HCT116 (cell line): ENCODE data around the gene LMBR1. TPM values are rescaled to one million over a fixed set of nuclear protein-coding genes. Genes with fewer than 3 reads are reported as not detected.
"Not testable (repeated sequence)": the region's sequence is repeated elsewhere in the genome, so short reads cannot be mapped to it uniquely, and the experiment has no call there.

Experiments used
- ATAC-seq: fragments of 200-7000 bp; cut with Tn5 transposase; 2 replicates; pipeline ENCODE4 v1.9.1; 2020; ENCODE audit warnings: mild to moderate bottlenecking, moderate library complexity
- BruUV-seq: library from RNA; stranded (reverse); fragments of 400-500 nt; replicated peaks from 2 replicates; lab custom pipeline; 2021; lab: Mats Ljungman, UMichigan
- CTCF ChIA-PET: fragments of 300-600 bp; sonication (Branson Sonifier 250); formaldehyde crosslinking; loops from one replicate; lab custom pipeline; 2021; ENCODE audit warnings: antibody characterized with exemption; lab: Charles Lee
- POLR2A ChIA-PET: fragments of 300-600, 350-600 bp; sonication (Branson Sonifier 250); formaldehyde crosslinking; loops from one replicate; lab custom pipeline; 2021; ENCODE audit warnings: antibody characterized with exemption; lab: Charles Lee
- RAD21 ChIA-PET, 2 experiments: fragments of 300-600 bp; sonication (Branson Sonifier 250); formaldehyde crosslinking; loops; one replicate each; lab custom pipeline; 2023; ENCODE audit warnings: low total read pairs in 2 of 2; ENCODE audit not compliant: uncharacterized antibody in 2 of 2, unreplicated experiment in 2 of 2, low non-redundant PET in 1 of 2; lab: Charles Lee
- DNase-seq: peaks from one replicate; pipeline ENCODE4 v3.0.0-alpha.2; 2010; ENCODE audit warnings: low read depth, low spot score
- H2AFZ ChIP-seq: fragments of 200-600 bp; shearing (Covaris generic), sonication (generic); 2 replicates; pipeline ENCODE4 v1.6.1; 2017; ENCODE audit warnings: low read depth, mixed run types, mixed read lengths, antibody characterized with exemption, low read length; ENCODE audit not compliant: poor library complexity, severe bottlenecking
- H3K27ac ChIP-seq: 2 replicates; pipeline ENCODE4 v1.5.1; 2012; ENCODE audit warnings: low read depth, low read length
- H3K27me3 ChIP-seq: fragments of 200-600 bp; sonication (generic); 2 replicates; pipeline ENCODE4 v1.6.1; 2016; ENCODE audit warnings: mixed run types, low read length, mixed read lengths; ENCODE audit not compliant: insufficient read depth
- H3K36me3 ChIP-seq, 2 experiments: fragments of 200-500 bp in 1 of 2; fragments of 200-600 bp in 1 of 2; sonication (Bioruptor generic) in 1 of 2; sonication (generic) in 1 of 2; 2 replicates each; pipeline versions ENCODE4 v1.5.1 to v1.6.1; 2014 to 2016; ENCODE audit warnings: low read length in 2 of 2, inconsistent platforms in 1 of 2, mixed read lengths in 1 of 2, mixed run types in 1 of 2; ENCODE audit not compliant: insufficient read depth in 2 of 2, control insufficient read depth in 1 of 2
- H3K4me1 ChIP-seq, 2 experiments: fragments of 200-600 bp in 1 of 2; sonication (generic) in 1 of 2; 2 replicates each; pipeline versions ENCODE4 v1.5.1 to v1.6.1; 2012 to 2017; ENCODE audit warnings: low read length in 2 of 2, inconsistent platforms in 1 of 2, mild to moderate bottlenecking in 1 of 2, mixed read lengths in 1 of 2, mixed run types in 1 of 2, moderate library complexity in 1 of 2; ENCODE audit not compliant: insufficient read depth in 2 of 2, control insufficient read depth in 1 of 2
- H3K4me2 ChIP-seq: fragments of 200-600 bp; sonication (generic); 2 replicates; pipeline ENCODE4 v1.6.1; 2017; ENCODE audit warnings: mixed run types, low read length, mixed read lengths
- H3K4me3 ChIP-seq, 2 experiments: fragments of 200-600 bp in 1 of 2; sonication (generic) in 1 of 2; replicated peaks in 1 of 2; 2 replicates each; pipeline ENCODE4 v1.5.1; 2011 to 2016; ENCODE audit warnings: low read length in 2 of 2, control low read depth in 1 of 2, low read depth in 1 of 2, mild to moderate bottlenecking in 1 of 2, mixed read lengths in 1 of 2, mixed run types in 1 of 2
- H3K79me2 ChIP-seq: fragments of 200-600 bp; sonication (generic); 2 replicates; pipeline ENCODE4 v1.6.1; 2017; ENCODE audit warnings: mild to moderate bottlenecking, mixed run types, low read length, moderate library complexity, mixed read lengths; ENCODE audit not compliant: insufficient read depth
- H3K9ac ChIP-seq: fragments of 200-600 bp; sonication (generic); 2 replicates; pipeline ENCODE4 v1.6.1; 2016; ENCODE audit warnings: low read length, mixed read lengths
- H3K9me2 ChIP-seq: fragments of 200-600 bp; sonication (generic), shearing (Covaris generic); 2 replicates; pipeline ENCODE4 v1.6.1; 2017; ENCODE audit warnings: mixed run types, mild to moderate bottlenecking, moderate library complexity; ENCODE audit not compliant: insufficient read depth
- H3K9me3 ChIP-seq, 2 experiments: fragments of 200-500 bp in 1 of 2; fragments of 200-600 bp in 1 of 2; sonication (Bioruptor generic) in 1 of 2; sonication (generic) in 1 of 2; 2 replicates each; pipeline ENCODE4 v1.6.1; 2014 to 2017; ENCODE audit warnings: low read length in 2 of 2, mixed read lengths in 2 of 2, inconsistent platforms in 1 of 2, low read depth in 1 of 2, mild to moderate bottlenecking in 1 of 2, mixed run types in 1 of 2, moderate library complexity in 1 of 2; ENCODE audit not compliant: control insufficient read depth in 1 of 2, insufficient read depth in 1 of 2
- H4K20me1 ChIP-seq: fragments of 200-600 bp; sonication (generic), shearing (Covaris generic); 2 replicates; pipeline ENCODE4 v1.6.1; 2017; ENCODE audit warnings: mixed run types, mild to moderate bottlenecking, moderate library complexity; ENCODE audit not compliant: insufficient read depth
- ELF1 ChIP-seq: IDR thresholded peaks from 2 replicates; pipeline ENCODE4 v1.6.1; 2012; ENCODE audit warnings: low read depth, borderline replicate concordance
- EZH2phosphoT487 ChIP-seq: fragments of 200-600 bp; IDR thresholded peaks from 2 replicates; pipeline ENCODE4 v1.6.1; 2018; ENCODE audit warnings: antibody characterized with exemption, borderline replicate concordance
- JUND ChIP-seq: IDR thresholded peaks from 2 replicates; pipeline ENCODE4 v1.6.1; 2012
- POLR2A ChIP-seq: IDR thresholded peaks from 2 replicates; pipeline ENCODE4 v1.7.0; 2011; ENCODE audit warnings: borderline replicate concordance; ENCODE audit not compliant: insufficient read depth, insufficient read length; ENCODE audit errors: extremely low read depth
- SIN3A ChIP-seq: IDR thresholded peaks from 2 replicates; pipeline ENCODE4 v1.6.1; 2012; ENCODE audit warnings: low read depth
- YY1 ChIP-seq: IDR thresholded peaks from 2 replicates; pipeline ENCODE4 v1.6.1; 2011; ENCODE audit warnings: low read length, low read depth, moderate library complexity, mild to moderate bottlenecking; ENCODE audit not compliant: insufficient replicate concordance; ENCODE audit errors: extremely low read depth
- ZFX ChIP-seq: fragments of 450-650 bp; IDR thresholded peaks from 2 replicates; pipeline ENCODE4 v1.6.1; 2017
- intact Hi-C: fragments of 100-400 bp; cut with micrococcal nuclease; formaldehyde crosslinking; loops from 2 replicates; pipeline ENCODE4 v1.10.0; 2022
- total RNA-seq: library from RNA; stranded (reverse); gene quantifications from one replicate; pipeline ENCODE4 v1.2.1, GENCODE V29; 2021; ENCODE audit not compliant: unreplicated experiment
- TF ChIP-seq, protein P1 (sequence below): IDR thresholded peaks from 2 replicates; pipeline ENCODE4 v1.6.1; 2011; ENCODE audit warnings: mild to moderate bottlenecking, low read length, moderate library complexity; ENCODE audit not compliant: insufficient replicate concordance; ENCODE audit errors: extremely low read depth

Gene LMBR1
- total RNA-seq, 1 experiment from 2014 or later = 84.0 TPM

DNA sequence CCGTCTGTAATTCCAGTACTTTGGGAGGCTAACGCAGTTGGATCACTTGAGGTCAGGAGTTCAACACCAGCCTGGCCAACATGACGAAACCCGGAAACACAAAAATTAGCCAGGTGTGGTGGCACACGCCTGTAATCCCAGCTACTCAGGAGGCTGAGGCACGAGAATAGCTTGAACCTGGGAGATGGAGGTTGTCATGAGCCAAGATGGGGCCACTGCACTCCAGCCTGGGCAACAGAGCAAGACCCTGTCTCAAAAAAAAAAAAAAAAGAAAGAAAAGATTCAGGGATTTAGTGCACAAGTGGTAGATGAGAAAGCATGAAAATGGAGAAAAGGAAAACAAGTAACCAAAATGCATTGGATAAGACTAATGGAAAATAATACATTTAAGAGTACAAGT lies 49.4 kb downstream of the LMBR1 start:
- H3K4me1 ChIP-seq, CTCF ChIA-PET, H3K36me3 ChIP-seq, H2AFZ ChIP-seq, POLR2A ChIA-PET, BruUV-seq, H3K9ac ChIP-seq, H3K9me2 ChIP-seq, H3K4me3 ChIP-seq, H3K9me3 ChIP-seq, intact Hi-C loops, H3K27me3 ChIP-seq, DNase-seq, ATAC-seq, H4K20me1 ChIP-seq, H3K27ac ChIP-seq, RAD21 ChIA-PET, H3K4me2 ChIP-seq: not testable (repeated sequence)
- H3K79me2 ChIP-seq = peaks cover 92% of the 10 kb centered on the region

DNA sequence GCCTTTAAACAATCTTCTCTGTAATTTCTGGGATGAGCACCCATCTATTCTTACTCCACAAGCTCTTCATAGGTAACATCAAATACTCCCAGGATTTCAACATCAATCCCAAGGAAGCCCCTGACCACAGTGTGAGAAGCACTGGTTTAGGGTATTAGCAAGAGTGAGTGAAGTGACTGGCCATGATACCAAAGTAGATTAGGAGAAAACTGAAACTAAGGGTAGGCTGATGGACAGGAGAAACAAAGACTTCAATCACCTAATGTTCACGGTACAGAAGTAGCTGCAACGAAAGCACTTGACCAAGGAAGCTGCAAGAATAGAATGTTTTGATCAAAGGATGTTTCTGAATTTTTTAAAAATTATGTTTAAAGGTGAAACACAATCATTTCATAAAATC lies 49.8 kb downstream of the LMBR1 start:
- ChIA-PET RAD21 (no interaction called here), POLR2A (no interaction called here), CTCF (no interaction called here)
- no peaks in the 10 kb centered on the region for H3K4me1 ChIP-seq
- BruUV-seq = no TSS peak
- H3K9me2 ChIP-seq = no peaks in the 10 kb centered on the region
- DNase-seq (no peak), ATAC-seq (no peak)
- intact Hi-C loops = no loop called here
- no peaks in the 10 kb centered on the region for H3K36me3 ChIP-seq
- peaks cover 92% of the 10 kb centered on the region for H3K79me2 ChIP-seq
- no peaks in the 10 kb centered on the region for H3K9me3 ChIP-seq
- no peak overlapping the region for H3K4me3 ChIP-seq
- no peak overlapping the region for H3K9ac ChIP-seq
- H3K27ac ChIP-seq = no peak overlapping the region
- no peak for TF ChIP-seq ELF1
- TF ChIP-seq SIN3A = no peak
- TF ChIP-seq POLR2A = no peak
- TF ChIP-seq, protein P1, sequence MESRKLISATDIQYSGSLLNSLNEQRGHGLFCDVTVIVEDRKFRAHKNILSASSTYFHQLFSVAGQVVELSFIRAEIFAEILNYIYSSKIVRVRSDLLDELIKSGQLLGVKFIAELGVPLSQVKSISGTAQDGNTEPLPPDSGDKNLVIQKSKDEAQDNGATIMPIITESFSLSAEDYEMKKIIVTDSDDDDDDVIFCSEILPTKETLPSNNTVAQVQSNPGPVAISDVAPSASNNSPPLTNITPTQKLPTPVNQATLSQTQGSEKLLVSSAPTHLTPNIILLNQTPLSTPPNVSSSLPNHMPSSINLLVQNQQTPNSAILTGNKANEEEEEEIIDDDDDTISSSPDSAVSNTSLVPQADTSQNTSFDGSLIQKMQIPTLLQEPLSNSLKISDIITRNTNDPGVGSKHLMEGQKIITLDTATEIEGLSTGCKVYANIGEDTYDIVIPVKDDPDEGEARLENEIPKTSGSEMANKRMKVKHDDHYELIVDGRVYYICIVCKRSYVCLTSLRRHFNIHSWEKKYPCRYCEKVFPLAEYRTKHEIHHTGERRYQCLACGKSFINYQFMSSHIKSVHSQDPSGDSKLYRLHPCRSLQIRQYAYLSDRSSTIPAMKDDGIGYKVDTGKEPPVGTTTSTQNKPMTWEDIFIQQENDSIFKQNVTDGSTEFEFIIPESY = no peak
- TF ChIP-seq JUND = no peak
- no peak for TF ChIP-seq EZH2phosphoT487
- TF ChIP-seq YY1 = no peak
- TF ChIP-seq ZFX = no peak
- peaks cover 9% of the 10 kb centered on the region; the same call in 1 of the 2 replicates for H4K20me1 ChIP-seq
- no peak overlapping the region for H3K4me2 ChIP-seq
- H2AFZ ChIP-seq = no peak overlapping the region
- H3K27me3 ChIP-seq = no peaks in the 10 kb centered on the region
